Natural killer cell (primary cell): ENCODE results near the gene VAMP4. TPM values are rescaled to one million over a fixed set of nuclear protein-coding genes. Genes with fewer than 3 reads are reported as not detected.

Source experiments
- ATAC-seq, 3 donors: fragments of 150-1000 bp in 2 of 3; fragments of 200-7000 bp in 1 of 3; cut with Tn5 transposase; 1 replicate in 1 of 3; 2 replicates in 2 of 3; pipeline ENCODE4 v1.10.0; 2021; ENCODE audit warnings: mild to moderate bottlenecking in 2 of 3, moderate library complexity in 2 of 3
- DNase-seq, 2 donors: peaks; one replicate each; pipeline versions ENCODE4 v3.0.0 to v3.0.0-alpha.2; 2013 to 2021; ENCODE audit warnings: mixed read lengths in 1 of 2
- H3K27ac ChIP-seq: one replicate; pipeline ENCODE4 v1.5.1; 2013; ENCODE audit warnings: mild to moderate bottlenecking, low read length
- H3K27me3 ChIP-seq: one replicate; pipeline ENCODE4 v1.6.1; 2013; ENCODE audit warnings: low read length; ENCODE audit not compliant: control insufficient read depth, insufficient read depth
- H3K36me3 ChIP-seq: one replicate; pipeline ENCODE4 v1.6.1; 2013; ENCODE audit warnings: low read length; ENCODE audit not compliant: control insufficient read depth, insufficient read depth
- H3K4me1 ChIP-seq: one replicate; pipeline ENCODE4 v1.6.1; 2013; ENCODE audit warnings: low read length; ENCODE audit not compliant: control insufficient read depth, insufficient read depth
- H3K4me3 ChIP-seq: one replicate; pipeline ENCODE4 v1.5.1; 2013; ENCODE audit warnings: low read length
- H3K9me3 ChIP-seq: one replicate; pipeline ENCODE4 v1.6.1; 2013; ENCODE audit warnings: low read length; ENCODE audit not compliant: control insufficient read depth, insufficient read depth
- H3K27ac Mint-ChIP-seq, 2 donors: one replicate each; pipeline ENCODE4 v1.8.0; 2022; ENCODE audit warnings: mild to moderate bottlenecking in 2 of 2, mixed read lengths in 2 of 2, moderate library complexity in 1 of 2
- H3K27me3 Mint-ChIP-seq, 2 donors: one replicate each; pipeline ENCODE4 v1.8.0; 2022; ENCODE audit warnings: low read depth in 2 of 2, mixed read lengths in 2 of 2
- H3K36me3 Mint-ChIP-seq: one replicate; pipeline ENCODE4 v1.8.0; 2022; ENCODE audit warnings: mixed read lengths
- H3K4me1 Mint-ChIP-seq, 2 donors: one replicate each; pipeline ENCODE4 v1.8.0; 2022; ENCODE audit warnings: mixed read lengths in 2 of 2
- H3K4me3 Mint-ChIP-seq: one replicate; pipeline ENCODE4 v1.8.0; 2022; ENCODE audit warnings: mild to moderate bottlenecking, moderate library complexity, mixed read lengths
- H3K9me3 Mint-ChIP-seq, 2 donors: one replicate each; pipeline ENCODE4 v1.8.0; 2022; ENCODE audit warnings: mixed read lengths in 2 of 2
- CTCF ChIP-seq: fragments of 200-600 bp; IDR thresholded peaks from one replicate; pipeline ENCODE4 v1.8.0; 2022; ENCODE audit warnings: antibody characterized with exemption
- WGBS: methylation state at CpG from one replicate; pipeline ENCODE4 v1.1.7; 2013; ENCODE audit warnings: missing lambda C conversion rate; ENCODE audit not compliant: insufficient coverage; 5-methylcytosine and 5-hydroxymethylcytosine counted together
- intact Hi-C: fragments of 100-400 bp; cut with micrococcal nuclease; formaldehyde crosslinking; loops from one replicate; pipeline ENCODE4 v1.14.2; 2022
- total RNA-seq, 4 donors: library from RNA; stranded (reverse); fragments of 120-200 nt in 1 of 4; gene quantifications; one replicate each; pipeline versions ENCODE4 v1.2.3 to v1.2.4, GENCODE V29; 2013 to 2022

The VAMP4 gene
- total RNA-seq, 3 donors from 2014 or later (not counting 1 experiment from before 2014, with no cell fraction given) = 17.5 to 24.2 (median 20.7) TPM

- ATAC-seq (no peak), DNase-seq (no peak)
- Histone ChIP-seq H3K9me3 (no peaks in the 10 kb centered on the region), H3K4me1 (no peaks in the 10 kb centered on the region), H3K27ac (no peak overlapping the region), H3K36me3 (no peaks in the 10 kb centered on the region), H3K4me3 (no peak overlapping the region), H3K27me3 (no peaks in the 10 kb centered on the region)
- no peaks in the 10 kb centered on the region for H3K9me3 Mint-ChIP-seq
- peaks cover under 1 to 2% of the 10 kb centered on the region in 2 donors for H3K4me1 Mint-ChIP-seq
- no peak for TF ChIP-seq CTCF
- intact Hi-C loops = no loop called here
- H3K27ac Mint-ChIP-seq = no peak overlapping the region
- no peaks in the 10 kb centered on the region for H3K27me3 Mint-ChIP-seq
- no peaks in the 10 kb centered on the region for H3K36me3 Mint-ChIP-seq
- WGBS = 90% methylated on average over 2 of the region's 3 CpGs
- no peak overlapping the region for H3K4me3 Mint-ChIP-seq
Observed at GRCh38 chr1:171748651-171749050, 6.8 kb upstream of the VAMP4 start.

GRCh38 chr1:171744986-171745385 lies 3.1 kb upstream of the VAMP4 start:
- intact Hi-C loops = loop anchor here (5.0 kb wide), 1 partner anchor 787 kb away; the partner anchor contains the start of gene SUCO
- Histone ChIP-seq H3K36me3 (no peaks in the 10 kb centered on the region), H3K4me3 (no peak overlapping the region), H3K4me1 (peaks cover 8% of the 10 kb centered on the region), H3K9me3 (no peaks in the 10 kb centered on the region), H3K27ac (no peak overlapping the region), H3K27me3 (no peaks in the 10 kb centered on the region)
- Mint-ChIP-seq H3K4me3 (no peak overlapping the region), H3K9me3 (no peaks in the 10 kb centered on the region), H3K27me3 (no peaks in the 10 kb centered on the region), H3K4me1 (peaks cover 34 to 39% of the 10 kb centered on the region in 2 donors), H3K36me3 (no peaks in the 10 kb centered on the region), H3K27ac (no peak overlapping the region)
- no peak for TF ChIP-seq CTCF
- DNase-seq (no peak), ATAC-seq (no peak)
- WGBS = 97% methylated on average over 8 of the region's 8 CpGs

DNA sequence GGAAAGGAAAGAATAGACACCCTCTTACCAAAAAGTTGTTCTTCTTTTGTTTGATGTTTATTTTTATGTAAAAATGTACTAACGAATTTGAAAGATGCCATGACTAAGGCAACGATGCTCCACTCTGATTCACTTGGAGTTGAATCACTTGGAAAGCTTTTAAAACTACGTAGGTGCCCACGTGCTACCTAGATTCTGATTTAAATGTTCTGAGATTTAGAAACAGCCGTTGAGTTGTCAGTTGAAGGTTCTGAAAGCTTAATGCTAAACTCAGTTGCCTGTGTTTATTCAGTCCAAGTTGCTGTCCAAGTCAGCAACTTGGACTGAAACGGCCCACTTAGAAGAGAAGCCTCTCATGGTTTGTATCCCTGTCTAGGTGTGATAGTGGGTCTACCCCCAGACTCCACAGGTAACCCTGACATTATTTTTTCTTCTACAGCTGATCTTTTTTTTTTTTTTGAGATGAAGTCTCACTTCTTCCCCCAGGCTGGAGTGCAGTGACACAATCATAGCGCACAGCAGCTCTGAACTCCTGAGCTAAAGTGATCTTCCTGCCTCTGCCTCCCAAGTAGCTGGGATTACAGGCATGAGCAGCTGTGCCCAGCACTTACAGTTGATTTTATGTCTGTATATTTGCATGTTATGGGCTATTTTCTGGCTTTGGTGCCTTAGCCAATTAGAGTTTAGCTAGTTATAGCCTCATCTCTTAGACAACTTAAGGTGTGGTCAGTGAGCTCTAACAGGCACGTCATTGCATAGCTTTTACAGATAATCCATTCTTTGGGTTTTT lies 1.4 kb upstream of the VAMP4 start:
- ATAC-seq = no peak
- 34% methylated on average over 7 of the region's 8 CpGs for whole genome bisulfite sequencing
- H3K36me3 Mint-ChIP-seq = no peaks in the 10 kb centered on the region
- TF ChIP-seq CTCF = no peak
- H3K36me3 ChIP-seq = no peaks in the 10 kb centered on the region
- intact Hi-C loops = loop anchor here (5.0 kb wide), 1 partner anchor 789 kb away; the partner anchor contains the start of gene SUCO
- no peaks in the 10 kb centered on the region for H3K27me3 ChIP-seq
- no peaks in the 10 kb centered on the region for H3K9me3 Mint-ChIP-seq
- H3K4me3 ChIP-seq = peak overlapping the region; percentile 86
- H3K27ac Mint-ChIP-seq = peak overlapping the region; percentile 96 to 100
- H3K27ac ChIP-seq = peak overlapping the region; percentile 94
- peak overlapping the region; percentile 98 for H3K4me3 Mint-ChIP-seq
- no peaks in the 10 kb centered on the region for H3K9me3 ChIP-seq
- H3K27me3 Mint-ChIP-seq = no peaks in the 10 kb centered on the region
- DNase-seq = peak in 1 of 2 donors; percentile 39
- peaks cover 8% of the 10 kb centered on the region for H3K4me1 ChIP-seq
- peaks cover 51 to 56% of the 10 kb centered on the region in 2 donors for H3K4me1 Mint-ChIP-seq
